Left ventricle myocardium inferior (tissue), 1 donor: ENCODE results near the gene INTS2. TPM values are rescaled to one million over a fixed set of nuclear protein-coding genes. Genes with fewer than 3 reads are reported as not detected.

Experiments
- DNase-seq: peaks from one replicate; pipeline ENCODE4 v3.0.0-alpha.2; 2020
- H3K27ac ChIP-seq: fragments of 200-600 bp; replicated peaks from 2 replicates; pipeline ENCODE4 v1.8.0; 2021
- H3K27me3 ChIP-seq: fragments of 200-600 bp; 2 replicates; pipeline ENCODE4 v1.8.0; 2021; ENCODE audit warnings: low read depth
- H3K36me3 ChIP-seq: fragments of 200-600 bp; 2 replicates; pipeline ENCODE4 v1.8.0; 2021
- H3K4me1 ChIP-seq: fragments of 200-600 bp; 2 replicates; pipeline ENCODE4 v1.8.0; 2021
- H3K4me3 ChIP-seq: fragments of 200-600 bp; 2 replicates; pipeline ENCODE4 v1.8.0; 2021; ENCODE audit warnings: mild to moderate bottlenecking, moderate library complexity
- H3K9me3 ChIP-seq: fragments of 200-600 bp; replicated peaks from 2 replicates; pipeline ENCODE4 v1.8.0; 2021
- intact Hi-C: fragments of 100-400 bp; cut with micrococcal nuclease; formaldehyde crosslinking; loops from one replicate; pipeline ENCODE4 v1.11.0; 2022
- total RNA-seq: library from RNA; stranded (reverse); fragmentation: NEBNext Ultra II Directional; extraction: Animal tissue kit (Norgen Biotek cat#: 25700); gene quantifications from one replicate; pipeline ENCODE4 v1.2.1, GENCODE V29; 2021
- TF ChIP-seq, protein P1 (sequence below): fragments of 200-600 bp; IDR thresholded peaks from 2 replicates; pipeline ENCODE4 v1.8.0; 2021; ENCODE audit warnings: antibody characterized with exemption, mild to moderate bottlenecking, borderline replicate concordance
- donor health status: DM: no; HTN: yes; CAD: no; lungs with severe emphysema.

The INTS2 gene
- total RNA-seq, 1 donor from 2014 or later: 10.9 TPM

DNA sequence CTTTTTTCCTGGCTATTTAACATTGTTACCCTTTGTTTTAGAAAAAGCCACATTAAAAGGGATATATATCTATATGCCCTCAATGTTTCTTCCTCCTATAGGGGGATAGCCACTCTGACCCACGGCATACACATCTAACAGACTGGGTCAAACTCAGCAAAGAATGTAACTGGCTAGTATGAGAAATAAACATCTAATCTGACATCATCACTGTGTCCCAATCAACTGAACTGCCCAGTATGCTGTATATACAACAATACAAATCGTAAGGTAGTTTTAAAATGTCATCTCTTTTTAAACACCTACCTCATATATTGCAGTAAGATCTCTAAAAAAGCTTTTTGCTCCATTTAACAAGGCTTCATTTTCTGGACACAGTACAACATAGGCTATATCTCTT, 39.9 kb upstream of the INTS2 start:
- DNase-seq: no peak
- H3K9me3 ChIP-seq: no peaks in the 10 kb centered on the region
- peaks cover 99% of the 10 kb centered on the region for H3K36me3 ChIP-seq
- no peaks in the 10 kb centered on the region for H3K27me3 ChIP-seq
- no peaks in the 10 kb centered on the region for H3K4me1 ChIP-seq
- H3K27ac ChIP-seq: no peak overlapping the region
- intact Hi-C loops: no loop called here
- TF ChIP-seq, protein P1, sequence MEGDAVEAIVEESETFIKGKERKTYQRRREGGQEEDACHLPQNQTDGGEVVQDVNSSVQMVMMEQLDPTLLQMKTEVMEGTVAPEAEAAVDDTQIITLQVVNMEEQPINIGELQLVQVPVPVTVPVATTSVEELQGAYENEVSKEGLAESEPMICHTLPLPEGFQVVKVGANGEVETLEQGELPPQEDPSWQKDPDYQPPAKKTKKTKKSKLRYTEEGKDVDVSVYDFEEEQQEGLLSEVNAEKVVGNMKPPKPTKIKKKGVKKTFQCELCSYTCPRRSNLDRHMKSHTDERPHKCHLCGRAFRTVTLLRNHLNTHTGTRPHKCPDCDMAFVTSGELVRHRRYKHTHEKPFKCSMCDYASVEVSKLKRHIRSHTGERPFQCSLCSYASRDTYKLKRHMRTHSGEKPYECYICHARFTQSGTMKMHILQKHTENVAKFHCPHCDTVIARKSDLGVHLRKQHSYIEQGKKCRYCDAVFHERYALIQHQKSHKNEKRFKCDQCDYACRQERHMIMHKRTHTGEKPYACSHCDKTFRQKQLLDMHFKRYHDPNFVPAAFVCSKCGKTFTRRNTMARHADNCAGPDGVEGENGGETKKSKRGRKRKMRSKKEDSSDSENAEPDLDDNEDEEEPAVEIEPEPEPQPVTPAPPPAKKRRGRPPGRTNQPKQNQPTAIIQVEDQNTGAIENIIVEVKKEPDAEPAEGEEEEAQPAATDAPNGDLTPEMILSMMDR: no peak
- no peak overlapping the region for H3K4me3 ChIP-seq

- no peak for DNase-seq
- Histone ChIP-seq H3K27me3 (no peaks in the 10 kb centered on the region), H3K36me3 (peaks cover 99% of the 10 kb centered on the region), H3K9me3 (no peaks in the 10 kb centered on the region), H3K4me1 (no peaks in the 10 kb centered on the region), H3K4me3 (no peak overlapping the region), H3K27ac (no peak overlapping the region)
- TF ChIP-seq, protein P1: no peak
- intact Hi-C loops: no loop called here
Measured at GRCh38 chr17:61966191-61966590, 38.4 kb upstream of the INTS2 start.

DNA sequence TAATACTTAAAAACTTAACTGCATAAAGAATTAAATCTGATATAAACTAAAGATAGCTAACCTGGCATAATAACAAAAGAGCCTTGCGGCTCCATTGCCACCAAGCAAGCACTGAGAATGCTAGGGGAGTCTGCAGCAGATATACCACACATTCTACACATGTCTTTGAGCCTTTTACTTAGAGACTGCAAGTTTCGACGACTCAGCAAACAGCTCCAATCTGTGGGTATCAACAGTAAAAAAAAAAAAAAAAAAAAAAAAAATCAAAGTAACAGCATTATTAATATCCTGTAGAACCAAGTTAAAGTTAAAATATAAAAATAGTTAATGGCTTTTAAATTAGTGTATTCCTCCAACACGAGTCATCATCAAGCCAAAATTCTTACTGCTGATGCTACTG, 27.8 kb upstream of the INTS2 start:
- intact Hi-C loops: no loop called here
- TF ChIP-seq, protein P1: no peak
- H3K36me3 ChIP-seq: peaks cover 98% of the 10 kb centered on the region

GRCh38 chr17:61947367-61948078, 19.7 kb upstream of the INTS2 start:
- Histone ChIP-seq H3K36me3 (peaks cover 80% of the 10 kb centered on the region), H3K27ac (no peak overlapping the region), H3K9me3 (no peaks in the 10 kb centered on the region), H3K4me1 (no peaks in the 10 kb centered on the region), H3K4me3 (no peak overlapping the region), H3K27me3 (no peaks in the 10 kb centered on the region)
- intact Hi-C loops: no loop called here
- no peak for DNase-seq
- TF ChIP-seq, protein P1: no peak

More for the DNA sequence above, 27.8 kb upstream of the INTS2 start:
- Histone ChIP-seq H3K4me3 (no peak overlapping the region), H3K27me3 (no peaks in the 10 kb centered on the region), H3K27ac (no peak overlapping the region), H3K4me1 (no peaks in the 10 kb centered on the region), H3K9me3 (no peaks in the 10 kb centered on the region)
- no peak for DNase-seq

GRCh38 chr17:61946359-61946758, 18.6 kb upstream of the INTS2 start:
- H3K36me3 ChIP-seq: peaks cover 68% of the 10 kb centered on the region

More at GRCh38 chr17:61946359-61946758, 18.6 kb upstream of the INTS2 start:
- Histone ChIP-seq H3K4me1 (no peaks in the 10 kb centered on the region), H3K9me3 (no peaks in the 10 kb centered on the region), H3K27me3 (no peaks in the 10 kb centered on the region), H3K27ac (no peak overlapping the region), H3K4me3 (no peak overlapping the region)
- no peak for DNase-seq
- intact Hi-C loops: no loop called here
- TF ChIP-seq, protein P1: no peak
